ENCODE results near the gene TUSC2.

The TUSC2 gene

DNA sequence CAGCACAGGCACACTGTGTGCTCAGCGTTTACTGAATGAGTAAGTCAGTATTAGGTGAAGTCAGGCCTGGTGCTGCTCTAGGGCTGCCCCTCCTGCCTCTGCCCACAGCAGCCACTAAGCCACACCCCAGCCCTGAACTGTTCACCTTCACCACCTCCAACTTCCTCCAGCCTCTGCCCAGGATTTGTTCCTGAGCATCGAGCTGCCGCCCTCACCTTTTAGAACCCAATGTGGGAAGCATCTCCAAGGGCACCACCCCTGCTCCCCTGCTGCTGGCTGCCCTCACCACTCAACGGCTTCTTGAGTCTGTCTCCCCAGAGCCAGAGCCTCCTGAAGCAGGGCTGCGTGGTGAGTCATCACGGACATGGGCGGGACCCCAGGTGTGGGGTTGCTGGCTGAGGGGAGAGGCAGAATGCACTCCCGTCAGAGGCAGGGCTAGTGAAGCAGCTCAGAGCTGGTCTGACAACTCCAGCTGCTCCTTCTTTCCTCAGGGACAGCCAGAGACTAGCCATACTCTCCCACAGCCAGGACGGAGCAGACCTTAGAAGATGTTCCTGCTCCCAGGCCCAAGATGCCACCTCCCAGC lies 11.3 kb downstream of the TUSC2 start (continued):
- peak; percentile 87 for TF ChIP-seq KLF17 (tag by site-specific recombination; IDR thresholded peaks at IDR 0.05)
- no peak for TF ChIP-seq ZNF624 (tag by site-specific recombination; IDR thresholded peaks at IDR 0.05)
- peak; percentile 62; the same call in 1 of the 2 replicates for TF ChIP-seq ZNF10 (tag by site-specific recombination; IDR thresholded peaks at IDR 0.05)
- TF ChIP-seq ZNF404 (tag by site-specific recombination; IDR thresholded peaks at IDR 0.05), result no peak
- TF ChIP-seq SP2 (tag by site-specific recombination; IDR thresholded peaks at IDR 0.05), result peak; percentile 55
- TF ChIP-seq INSM2 (tag by site-specific recombination; IDR thresholded peaks at IDR 0.05), result 0 out of 2 replicates have a peak, but pooled peaks have one; percentile 13
- peak; percentile 54; the same call in 1 of the 2 replicates for TF ChIP-seq HIC1 (tag by site-specific recombination; IDR thresholded peaks at IDR 0.05)
- peak; percentile 93 for TF ChIP-seq KLF1 (tag by site-specific recombination; IDR thresholded peaks at IDR 0.05)
- TF ChIP-seq ZFHX2 (tag by site-specific recombination; conservative IDR thresholded peaks at IDR 0.05), result peak; percentile 92
- no peak for TF ChIP-seq OVOL3 (tag by site-specific recombination; IDR thresholded peaks at IDR 0.05)
- TF ChIP-seq GLIS1 (tag by site-specific recombination; IDR thresholded peaks at IDR 0.05), result peak; percentile 68
- TF ChIP-seq, protein P1, sequence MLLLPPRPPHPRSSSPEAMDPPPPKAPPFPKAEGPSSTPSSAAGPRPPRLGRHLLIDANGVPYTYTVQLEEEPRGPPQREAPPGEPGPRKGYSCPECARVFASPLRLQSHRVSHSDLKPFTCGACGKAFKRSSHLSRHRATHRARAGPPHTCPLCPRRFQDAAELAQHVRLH (tag by site-specific recombination; IDR thresholded peaks at IDR 0.05), result no peak
- no peak for TF ChIP-seq SCRT2 (tag by site-specific recombination; IDR thresholded peaks at IDR 0.05)
- peak; percentile 56; the same call in 1 of the 2 replicates for TF ChIP-seq ZNF335 (tag by site-specific recombination; conservative IDR thresholded peaks at IDR 0.05)
- TF ChIP-seq, protein P2, sequence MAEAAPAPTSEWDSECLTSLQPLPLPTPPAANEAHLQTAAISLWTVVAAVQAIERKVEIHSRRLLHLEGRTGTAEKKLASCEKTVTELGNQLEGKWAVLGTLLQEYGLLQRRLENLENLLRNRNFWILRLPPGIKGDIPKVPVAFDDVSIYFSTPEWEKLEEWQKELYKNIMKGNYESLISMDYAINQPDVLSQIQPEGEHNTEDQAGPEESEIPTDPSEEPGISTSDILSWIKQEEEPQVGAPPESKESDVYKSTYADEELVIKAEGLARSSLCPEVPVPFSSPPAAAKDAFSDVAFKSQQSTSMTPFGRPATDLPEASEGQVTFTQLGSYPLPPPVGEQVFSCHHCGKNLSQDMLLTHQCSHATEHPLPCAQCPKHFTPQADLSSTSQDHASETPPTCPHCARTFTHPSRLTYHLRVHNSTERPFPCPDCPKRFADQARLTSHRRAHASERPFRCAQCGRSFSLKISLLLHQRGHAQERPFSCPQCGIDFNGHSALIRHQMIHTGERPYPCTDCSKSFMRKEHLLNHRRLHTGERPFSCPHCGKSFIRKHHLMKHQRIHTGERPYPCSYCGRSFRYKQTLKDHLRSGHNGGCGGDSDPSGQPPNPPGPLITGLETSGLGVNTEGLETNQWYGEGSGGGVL (tag by site-specific recombination; IDR thresholded peaks at IDR 0.05), result peak; percentile 90
- no peak for TF ChIP-seq ZNF558 (tag by site-specific recombination; IDR thresholded peaks at IDR 0.05)
- no peak for TF ChIP-seq ZNF223 (tag by site-specific recombination; IDR thresholded peaks at IDR 0.05)
- TF ChIP-seq KLF9 (tag by site-specific recombination; IDR thresholded peaks at IDR 0.05; ENCODE audit: low read depth), result peak; percentile 70
- peak; percentile 75 for TF ChIP-seq SP7 (tag by site-specific recombination; IDR thresholded peaks at IDR 0.05)
- no peak for TF ChIP-seq ZNF791 (tag by site-specific recombination; IDR thresholded peaks at IDR 0.05)
- TF ChIP-seq ZNF394 (tag by site-specific recombination; IDR thresholded peaks at IDR 0.05; ENCODE audit: borderline replicate concordance), result peak; percentile 93
